ENCODE results near the gene CHGA. TPM values are rescaled to one million over a fixed set of nuclear protein-coding genes. Genes with fewer than 3 reads are reported as not detected.

Gene CHGA
- total RNA-seq, 2 donors from 2014 or later = not detected

DNA sequence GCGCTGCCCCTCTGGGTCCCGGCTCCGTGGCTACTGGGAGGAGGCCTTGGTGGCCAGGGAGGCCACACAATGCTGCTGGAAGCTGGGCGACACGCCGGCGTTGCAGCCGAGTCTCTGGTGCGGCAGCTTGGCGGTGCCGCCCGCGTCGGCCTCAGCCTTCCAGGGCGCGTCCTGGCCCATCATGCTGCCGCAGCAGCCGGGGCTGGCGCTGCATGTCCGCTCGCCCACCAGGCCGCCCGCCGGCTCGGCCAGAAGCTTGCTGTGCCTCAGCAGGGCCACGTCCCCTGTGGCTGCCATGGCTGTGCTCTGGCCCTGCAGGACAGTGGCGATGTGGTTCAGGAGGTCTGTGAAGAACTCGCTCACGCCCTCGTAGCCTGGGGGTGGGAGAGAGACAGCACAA is 18.6 kb downstream of the CHGA start:
- no peak for DNase-seq
- no peak for ATAC-seq
- intact Hi-C loops (cut with DNase I) = no loop called here

DNA sequence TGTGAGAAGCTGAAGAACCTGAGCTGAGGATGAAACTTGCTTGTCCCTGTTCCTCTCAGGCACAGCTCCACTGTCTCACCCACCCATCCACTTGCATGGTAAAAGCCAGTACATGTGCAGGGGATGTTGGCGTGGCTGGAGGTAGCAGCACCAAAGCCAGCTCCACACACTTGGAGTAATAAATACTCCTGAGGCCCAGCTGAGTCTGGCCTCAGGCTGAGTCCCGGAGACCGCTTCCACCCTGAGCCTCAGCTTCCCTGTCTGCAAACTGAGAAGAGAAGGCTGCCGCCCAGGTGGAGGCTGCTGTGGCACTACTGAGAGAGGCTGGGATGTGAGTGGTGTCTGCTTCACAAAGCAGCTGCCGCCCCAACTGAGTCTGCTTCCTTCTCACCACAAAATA is 19.2 kb downstream of the CHGA start:
- ATAC-seq (no peak), DNase-seq (no peak)
- intact Hi-C loops (cut with DNase I) = no loop called here

DNA sequence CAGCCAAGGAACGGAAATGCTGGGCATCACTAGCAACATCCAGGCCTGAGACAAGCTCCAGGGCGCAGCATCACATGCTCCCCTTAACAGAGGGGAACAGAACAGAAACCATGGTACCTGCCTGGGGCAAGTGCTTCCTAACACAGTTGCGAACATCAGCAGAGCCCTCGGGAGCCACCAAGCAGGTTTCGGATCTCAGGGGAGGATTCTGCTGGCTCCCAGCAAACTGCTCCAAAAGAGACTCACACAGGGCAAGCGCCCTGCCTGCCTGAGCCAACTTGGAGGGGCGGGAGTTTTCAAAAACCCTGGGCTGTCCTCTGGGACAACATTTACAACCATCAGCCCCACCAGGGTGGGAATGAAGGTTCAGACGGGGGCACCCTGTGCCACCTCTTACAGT is 19.6 kb downstream of the CHGA start:
- intact Hi-C loops (cut with DNase I) = no loop called here
- DNase-seq (no peak), ATAC-seq (no peak)

DNA sequence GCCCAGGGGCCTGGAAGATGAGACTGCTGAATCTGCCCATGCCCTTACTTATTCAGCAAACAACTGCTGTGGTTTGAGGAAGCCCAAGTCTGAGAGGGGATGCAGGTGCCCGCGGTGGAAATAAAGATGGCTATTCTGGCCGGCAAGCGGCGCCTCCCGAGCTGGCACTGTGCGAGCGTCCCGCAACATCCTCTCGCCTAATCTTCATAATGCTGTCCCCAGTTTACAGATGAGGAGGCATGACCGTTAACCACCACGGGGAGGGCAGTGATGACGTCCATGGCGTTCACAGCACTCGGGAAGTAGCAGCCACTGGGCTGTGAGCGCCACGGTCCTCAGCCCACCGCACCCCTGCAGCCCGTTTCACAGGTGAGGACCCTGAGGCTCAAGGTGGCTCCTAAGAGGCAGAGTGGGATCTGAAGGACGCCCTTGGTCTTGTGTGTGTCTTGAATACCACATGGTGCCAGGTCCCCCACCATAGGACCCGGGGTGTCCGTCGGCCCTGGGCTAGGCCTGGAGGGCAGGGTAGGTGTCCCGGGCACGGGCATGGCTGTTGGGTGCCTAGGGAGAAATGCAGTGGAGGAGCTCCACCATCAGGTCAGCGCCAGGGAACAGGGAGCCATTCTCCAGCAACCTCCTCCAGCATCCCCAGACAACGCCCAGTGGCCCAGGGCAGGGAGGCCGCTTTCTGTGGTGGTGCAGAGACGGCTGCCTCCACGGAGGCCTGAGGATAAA is 20.2 kb downstream of the CHGA start:
- DNase-seq (no peak), ATAC-seq (no peak)
- intact Hi-C loops (cut with DNase I) = no loop called here

DNA sequence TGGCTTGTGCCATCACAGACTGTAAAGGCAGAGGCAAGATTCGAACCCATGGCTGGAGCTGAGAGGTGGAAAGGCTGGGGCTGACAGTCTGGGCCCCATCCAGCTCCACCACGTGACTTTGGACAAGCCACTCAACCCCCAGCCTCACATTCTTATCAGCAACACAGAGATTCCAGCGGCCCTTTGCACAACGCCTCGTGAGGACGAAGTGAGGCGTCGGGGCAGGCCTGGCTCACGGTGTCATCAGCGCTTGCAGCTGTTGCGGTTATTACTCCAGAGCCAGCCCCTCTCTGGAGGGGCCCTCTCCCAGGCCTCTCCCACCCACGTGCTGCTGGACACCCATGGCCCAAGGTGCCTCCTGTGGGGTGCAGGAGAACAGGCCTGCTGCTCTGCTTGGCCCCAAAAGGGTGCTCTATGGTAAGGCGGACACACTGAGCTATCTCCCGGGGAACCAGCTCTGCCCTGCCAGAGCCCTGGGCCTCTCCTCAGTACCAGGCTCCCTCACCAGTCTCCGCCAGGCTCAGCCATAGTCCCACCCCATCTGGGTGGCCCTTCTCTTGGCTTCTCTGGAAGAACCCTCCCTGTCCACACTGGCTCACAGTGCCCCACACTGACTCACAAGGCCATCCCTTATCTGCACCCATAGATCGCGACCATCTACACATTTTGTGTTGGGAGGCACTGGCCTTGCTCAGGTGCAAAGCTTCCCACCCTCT is 21.1 kb downstream of the CHGA start:
- DNase-seq (no peak), ATAC-seq (peak in 1 of 2 donors; percentile 11)
- intact Hi-C loops (cut with DNase I) = no loop called here

DNA sequence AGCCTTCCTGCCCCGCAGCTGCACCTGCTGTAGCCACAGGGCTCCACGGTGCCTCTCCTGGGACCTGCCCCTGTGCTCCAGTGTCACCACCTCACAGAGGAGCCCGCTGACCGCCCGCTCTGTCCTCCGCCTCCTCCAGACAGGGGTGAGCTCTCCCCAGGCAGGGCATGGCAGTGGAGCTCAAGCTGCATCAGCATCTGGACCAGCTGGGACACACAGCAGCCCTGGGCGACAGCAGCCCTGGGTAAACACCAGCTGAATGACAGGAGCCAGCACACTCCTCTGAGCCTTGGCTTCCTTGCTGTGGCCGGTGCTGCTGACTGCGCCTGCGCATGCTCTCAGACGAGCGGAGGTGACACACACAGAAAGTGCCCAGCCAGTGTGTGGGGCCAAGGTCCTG is 22.0 kb downstream of the CHGA start:
- ATAC-seq (no peak), DNase-seq (no peak)
- intact Hi-C loops (cut with DNase I) = no loop called here

DNA sequence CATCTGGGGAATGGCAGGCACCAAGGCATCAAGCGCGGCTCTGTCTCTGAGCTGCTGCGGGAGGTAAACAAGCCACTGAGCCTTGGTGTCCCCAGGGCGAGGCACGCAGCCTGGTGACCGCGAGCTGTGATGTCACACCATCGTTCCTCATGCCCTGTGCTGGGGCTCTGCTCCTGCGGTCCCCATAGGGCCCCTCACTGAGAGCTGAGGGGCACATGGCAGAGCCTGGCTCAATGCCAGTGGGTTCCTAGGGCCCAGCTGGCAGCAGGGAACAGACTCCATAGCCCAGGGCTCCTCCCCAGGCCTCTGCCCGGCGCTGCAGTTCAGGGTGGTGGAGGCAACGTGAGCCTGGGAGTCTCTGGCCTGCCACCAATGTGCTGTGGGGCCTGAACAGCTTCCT is 22.6 kb downstream of the CHGA start:
- ATAC-seq (no peak), DNase-seq (no peak)
- intact Hi-C loops (cut with DNase I) = no loop called here

DNA sequence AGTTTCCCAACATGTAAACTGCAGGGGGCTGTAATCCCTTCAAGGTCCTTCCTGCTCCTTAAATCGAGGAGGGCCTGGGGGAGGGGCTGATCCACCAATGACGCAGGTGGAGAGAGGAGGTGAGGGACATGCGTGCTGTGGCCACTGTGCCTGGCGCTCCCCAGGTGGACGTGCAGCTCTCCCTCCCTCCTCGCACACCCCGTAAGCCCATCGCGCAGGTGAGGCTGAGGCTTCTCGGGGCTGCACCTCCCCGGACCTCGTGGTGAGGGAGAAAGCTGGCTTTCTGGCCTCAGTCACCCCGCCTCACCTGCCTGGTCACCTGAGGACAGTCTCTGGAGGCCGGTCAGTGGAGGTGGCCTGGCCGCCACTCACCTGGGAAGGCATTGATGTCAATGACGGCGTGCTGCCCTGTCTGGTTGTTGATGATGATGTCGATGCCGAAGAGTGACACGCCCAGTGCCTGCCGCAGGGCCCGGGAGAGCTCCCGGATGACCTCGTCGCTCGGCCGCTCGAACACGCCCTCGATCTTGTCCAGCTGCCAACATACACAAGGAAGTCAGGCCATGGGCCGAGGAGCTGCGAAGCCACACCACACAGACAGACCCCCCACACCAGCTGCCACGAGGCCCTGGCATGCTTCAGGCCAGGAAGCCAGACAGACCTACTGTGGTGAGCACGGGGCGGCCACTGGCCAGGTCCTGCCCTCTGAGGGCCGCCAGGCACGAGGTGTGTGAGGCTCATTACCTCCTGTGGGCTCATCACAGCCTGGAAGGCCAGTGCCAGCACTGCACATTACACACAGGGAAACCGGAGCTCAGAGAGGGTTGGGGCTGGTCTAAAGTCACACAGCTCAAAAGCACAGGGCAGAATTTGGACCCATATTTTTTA is 23.3 kb downstream of the CHGA start:
- intact Hi-C loops (cut with DNase I) = no loop called here

DNA sequence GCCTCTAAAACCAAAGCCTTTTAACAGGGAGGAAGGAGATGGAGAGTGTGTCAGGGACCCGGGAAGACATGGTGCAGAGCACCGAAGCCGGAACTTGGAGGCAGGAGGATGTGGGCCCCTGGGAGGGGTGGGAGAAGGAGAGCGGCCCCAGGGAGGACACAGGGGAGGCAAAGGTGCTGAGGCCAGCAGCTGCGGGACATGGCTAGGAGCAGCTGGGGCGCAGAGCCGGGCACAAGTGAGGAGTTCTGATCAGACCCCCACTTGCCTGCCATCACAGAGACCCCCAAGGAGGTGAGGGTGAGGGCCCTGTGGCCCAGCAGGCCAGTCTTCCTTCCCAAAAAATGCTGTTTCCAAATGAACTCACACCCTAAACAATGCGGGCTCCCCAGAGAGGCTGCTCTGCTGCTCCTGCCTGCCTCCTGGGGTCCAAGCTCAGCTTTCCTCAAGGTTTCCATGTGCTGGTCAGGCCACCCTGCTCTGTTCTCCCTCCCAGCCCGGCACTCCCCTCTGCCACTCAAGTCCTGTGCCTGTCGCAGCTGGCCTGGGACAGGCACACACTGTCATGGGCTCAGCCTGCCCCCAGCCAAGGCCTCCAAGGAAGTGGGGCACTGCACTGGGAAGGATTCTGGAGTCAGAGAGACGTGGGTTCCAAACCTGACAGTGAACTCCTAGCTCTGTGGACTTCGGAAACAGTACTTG is 24.0 kb downstream of the CHGA start:
- intact Hi-C loops (cut with DNase I) = no loop called here
- DNase-seq = no peak
- ATAC-seq = no peak

More for the DNA sequence above, 23.3 kb downstream of the CHGA start:
- ATAC-seq = peak; percentile 6 to 25
- DNase-seq = peak; percentile 76

DNA sequence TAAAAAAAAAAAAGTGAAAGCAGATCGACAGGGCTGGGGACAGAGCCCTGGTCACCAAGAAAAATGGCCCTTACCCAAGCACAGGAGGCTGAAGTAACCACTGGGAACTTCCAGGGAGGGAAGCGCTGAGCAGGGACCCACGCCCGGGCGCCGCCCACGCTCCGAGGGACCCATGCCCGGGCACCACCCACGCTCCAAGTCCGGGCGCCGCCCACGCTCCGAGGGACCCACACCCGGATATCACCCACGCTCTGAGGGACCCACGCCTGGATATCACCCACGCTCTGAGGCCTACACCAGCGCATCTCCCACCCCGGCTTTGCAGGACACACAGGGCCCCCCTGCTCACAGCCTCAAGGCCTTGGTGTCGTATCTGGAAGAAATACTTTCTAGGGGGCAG is 25.7 kb downstream of the CHGA start:
- DNase-seq = no peak
- no peak for ATAC-seq
- intact Hi-C loops (cut with DNase I) = no loop called here

DNA sequence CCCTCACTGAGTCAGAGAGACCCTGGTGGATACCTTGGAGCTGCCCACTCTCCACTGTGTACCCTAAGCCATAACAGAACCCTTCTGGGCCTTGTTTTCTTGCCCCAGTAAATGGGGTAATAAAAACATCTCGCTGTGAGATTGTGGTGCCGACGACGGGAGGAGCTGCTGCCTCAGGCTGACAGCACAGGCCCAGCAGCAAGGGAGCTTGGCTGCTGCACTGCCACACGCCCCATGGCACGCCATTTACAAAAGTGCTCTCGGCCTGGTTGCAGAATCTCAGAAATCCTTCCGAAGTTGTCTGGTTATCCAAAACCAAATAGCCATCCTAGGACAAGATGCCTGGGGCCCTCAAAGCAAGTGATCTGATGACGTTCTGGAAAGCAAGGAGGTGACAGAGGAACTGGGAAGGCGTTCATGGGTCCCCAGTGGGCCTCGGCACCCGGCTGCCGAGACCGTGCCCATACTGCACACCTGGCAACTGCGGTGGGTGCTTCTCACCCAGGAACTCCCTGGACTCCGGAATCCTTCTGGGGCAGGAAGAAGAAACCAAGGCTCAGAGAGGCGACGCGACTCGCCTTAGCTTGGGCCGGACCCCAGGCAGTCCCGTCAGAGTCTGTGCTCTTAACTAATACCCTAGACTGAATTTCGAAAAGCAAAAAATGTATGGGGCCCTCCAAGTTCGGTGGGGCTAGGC is 26.7 kb downstream of the CHGA start:
- ATAC-seq = no peak
- DNase-seq = no peak
- intact Hi-C loops (cut with DNase I) = loop anchor here (5.0 kb wide), 2 partner anchors 168 to 188 kb away; partner anchors contain the start of gene ITPK1 (in 1 of the 2)

DNA sequence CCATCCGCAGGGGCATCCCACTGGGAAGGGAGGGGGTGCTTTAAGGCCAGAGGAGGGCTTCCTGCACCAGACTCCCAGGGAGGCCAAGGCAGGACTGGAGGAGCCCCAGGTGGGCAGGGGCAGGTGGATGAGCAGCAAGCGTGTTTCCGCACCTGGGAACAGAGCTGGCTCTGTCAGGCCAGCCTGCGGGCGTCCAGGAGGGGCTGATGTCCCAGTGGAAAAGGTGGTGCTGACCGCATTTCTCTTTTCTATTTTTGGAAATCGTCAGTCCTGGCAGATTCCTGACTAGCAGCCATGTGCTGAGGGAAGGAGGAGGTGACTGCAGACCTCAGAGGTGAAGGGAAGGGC is 27.2 kb downstream of the CHGA start:
- ATAC-seq = peak in 1 of 2 donors; percentile 5
- intact Hi-C loops (cut with DNase I) = loop anchor here (5.0 kb wide), 2 partner anchors 167 to 187 kb away; partner anchors contain the start of gene ITPK1 (in 1 of the 2)
- no peak for DNase-seq

DNA sequence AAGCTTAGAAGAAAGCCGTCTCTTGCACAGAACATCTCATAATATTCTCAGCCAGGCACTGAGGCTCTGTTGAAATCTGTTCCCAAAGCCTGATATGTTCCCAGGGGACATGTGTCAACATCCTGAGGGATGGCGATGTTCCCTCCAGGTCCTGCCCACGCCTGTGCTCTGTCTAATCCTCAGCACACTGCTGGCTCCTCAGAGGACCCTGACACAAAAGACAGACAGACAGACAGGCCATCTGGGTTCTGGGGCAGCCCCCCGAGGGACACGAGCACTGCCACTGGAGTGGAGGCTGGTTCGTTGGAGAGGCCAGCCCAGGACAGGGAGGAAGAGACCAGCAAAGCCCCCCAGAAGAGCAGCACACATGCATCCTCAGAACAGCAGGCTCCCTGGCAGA is 27.8 kb downstream of the CHGA start:
- intact Hi-C loops (cut with DNase I) = loop anchor here (5.0 kb wide), 2 partner anchors 167 to 187 kb away; partner anchors contain the start of gene ITPK1 (in 1 of the 2)
- ATAC-seq = peak in 1 of 2 donors; percentile 6
- no peak for DNase-seq

DNA sequence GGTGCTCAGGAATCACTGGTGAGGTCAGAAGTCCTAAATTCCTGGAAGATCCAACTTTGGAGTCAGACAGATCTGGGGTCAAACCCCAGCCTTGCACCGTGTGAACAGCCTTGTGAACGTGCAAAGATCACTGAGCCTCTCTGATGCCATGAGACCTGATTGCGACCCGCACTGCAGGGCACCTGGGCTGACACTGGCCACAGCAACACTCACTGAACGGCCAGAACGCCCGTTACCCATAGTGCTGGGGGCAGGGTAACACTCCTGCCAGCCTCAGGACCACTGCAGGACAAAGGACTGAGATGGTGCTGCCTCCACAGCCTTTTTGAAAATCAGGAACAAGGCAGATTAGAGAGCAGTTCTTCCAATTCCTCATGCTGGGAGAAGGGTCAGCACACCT is 28.3 kb downstream of the CHGA start:
- intact Hi-C loops (cut with DNase I) = loop anchor here (5.0 kb wide), 2 partner anchors 166 to 186 kb away; partner anchors contain the start of gene ITPK1 (in 1 of the 2)
- DNase-seq (no peak), ATAC-seq (no peak)

DNA sequence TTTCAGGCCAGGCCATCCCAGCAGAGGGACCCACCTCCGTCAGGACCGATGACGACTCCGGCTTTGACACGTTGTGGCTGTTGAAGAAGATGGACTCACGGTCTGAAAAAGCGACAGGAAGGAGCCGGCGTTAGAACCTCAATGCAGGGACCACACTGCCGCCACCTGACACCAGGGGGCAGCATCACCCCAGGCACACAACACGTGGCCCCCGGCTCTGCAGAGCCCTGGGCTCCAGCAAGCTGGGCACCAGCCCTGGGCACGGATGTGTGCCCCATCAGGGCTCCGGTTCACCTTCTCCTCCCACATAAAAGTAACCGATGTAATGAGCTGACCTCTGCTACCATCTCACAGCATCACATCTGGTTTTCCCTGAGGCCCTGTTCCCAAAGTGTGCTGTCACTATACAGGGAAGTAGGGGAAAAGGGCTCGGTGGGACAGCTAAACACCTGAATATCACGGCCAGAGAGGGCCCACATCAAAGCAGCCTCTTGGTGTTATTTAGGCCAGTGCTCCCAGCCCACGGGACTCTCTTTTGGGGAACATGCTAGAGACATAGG is 29.0 kb downstream of the CHGA start:
- peak; percentile 76 to 84 for ATAC-seq
- intact Hi-C loops (cut with DNase I) = loop anchor here (1.0 to 5.0 kb wide), 3 partner anchors 165 to 187 kb away; partner anchors contain the start of gene ITPK1 (in 1 of the 2)
- DNase-seq = peak; percentile 81

DNA sequence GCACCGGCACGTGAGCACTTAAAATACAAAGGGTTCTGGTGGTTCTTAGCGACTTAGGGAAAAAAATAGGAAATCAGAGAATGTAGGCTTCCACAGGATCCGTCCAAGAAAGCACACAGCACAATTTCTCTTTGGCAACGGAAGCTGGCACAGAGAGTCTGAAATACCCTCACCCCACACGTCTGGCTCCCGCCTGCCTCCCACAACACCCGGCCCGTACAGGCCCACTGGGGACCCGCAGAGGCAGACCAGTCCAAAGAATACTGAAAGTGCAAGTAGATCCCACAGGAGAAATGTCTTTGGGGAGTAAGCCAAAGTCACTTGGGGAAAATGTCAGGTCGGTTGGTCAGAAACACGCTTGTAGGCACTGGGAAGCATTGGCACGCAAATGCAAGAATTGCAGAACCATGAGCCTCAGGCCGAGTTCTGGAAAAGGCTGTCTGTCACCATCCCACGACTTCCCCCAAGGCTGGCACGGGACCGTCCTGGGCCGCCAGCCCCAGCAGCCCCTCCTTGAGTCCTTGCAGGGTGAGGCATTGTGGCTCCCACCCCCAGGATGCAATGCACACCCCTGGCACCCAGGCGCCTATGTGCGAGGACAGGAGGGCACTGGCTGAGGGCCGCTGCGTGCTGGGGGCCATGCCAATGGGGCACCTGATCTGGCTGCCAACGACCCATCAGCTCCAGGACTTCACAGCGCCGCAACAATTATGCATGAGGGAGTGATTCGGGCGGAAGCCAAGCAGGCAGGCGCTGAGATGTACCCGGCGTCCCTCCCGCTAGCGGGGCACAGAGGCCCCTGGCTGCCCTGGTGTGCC is 29.7 kb downstream of the CHGA start:
- DNase-seq = peak; percentile 73
- intact Hi-C loops (cut with DNase I) = loop anchor here (1.0 to 5.0 kb wide), 3 partner anchors 165 to 187 kb away; partner anchors contain the start of gene ITPK1 (in 1 of the 2)
- ATAC-seq = peak; percentile 67 to 71

DNA sequence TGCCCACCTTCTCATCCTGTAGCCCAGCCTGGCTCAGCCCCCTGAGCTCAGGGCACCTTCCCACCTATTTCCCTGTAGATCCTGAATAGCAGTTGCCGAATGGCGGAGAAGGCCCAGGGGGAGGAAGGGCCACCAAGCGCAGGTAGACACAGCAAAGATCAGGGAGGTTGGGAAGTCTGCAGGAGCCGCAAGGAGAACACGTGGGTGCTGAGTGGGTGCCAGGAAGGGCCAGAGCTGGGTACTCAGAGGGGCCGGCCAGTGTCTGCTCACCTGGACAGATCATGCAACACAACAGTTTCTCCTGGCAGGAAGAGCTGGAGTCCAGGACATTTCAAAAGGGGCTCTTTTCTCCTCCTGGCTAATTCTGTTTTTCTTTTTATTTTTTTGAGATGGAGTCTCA is 30.6 kb downstream of the CHGA start:
- ATAC-seq (no peak), DNase-seq (no peak)
- intact Hi-C loops (cut with DNase I) = loop anchor here (5.0 kb wide), 2 partner anchors 164 to 184 kb away; partner anchors contain the start of gene ITPK1 (in 1 of the 2)

Data from left cardiac atrium (tissue), 4 donors.